ENCODE results near the gene SLX9. TPM values are rescaled to one million over a fixed set of nuclear protein-coding genes. Genes with fewer than 3 reads are reported as not detected.

SLX9 gene
- total and polyA plus RNA-seq, 7 experiments from 2014 or later = 13.2 to 46.4 (median 19.2) TPM

GRCh38 chr21:44977616-44978340, 37.9 kb downstream of the SLX9 start:
- ChIA-PET CTCF (interaction anchor here (1.2 kb wide), 1 partner anchor 151 kb away, joined by 3 read pairs; no protein-coding TSS in a partner anchor), POLR2A (no interaction called here)
- intact Hi-C loops (cut with micrococcal nuclease) = no loop called here
- no peaks in the 10 kb centered on the region for H3K9me3 Mint-ChIP-seq
- H3K27me3 Mint-ChIP-seq = no peaks in the 10 kb centered on the region
- ATAC-seq (no peak), DNase-seq (no peak)
- peaks cover 0 to 5% (median 0%) of the 10 kb centered on the region in 7 donors for H3K4me1 Mint-ChIP-seq
- no peak overlapping the region for H3K4me3 Mint-ChIP-seq
- Histone ChIP-seq H3K9me3 (ENCODE audit: control insufficient read depth in 2 of 3, low read length in 3 of 3) (no peaks in the 10 kb centered on the region), H3K36me3 (ENCODE audit: control insufficient read depth in 2 of 3, insufficient read depth in 3 of 3, low read length in 3 of 3) (peaks cover 0 to 43% (median 0%) of the 10 kb centered on the region in 3 experiments), H3K27ac (ENCODE audit: low read depth, low read length) (no peak overlapping the region), H3K27me3 (ENCODE audit: control insufficient read depth in 2 of 2, insufficient read depth in 2 of 2, low read length in 2 of 2) (no peaks in the 10 kb centered on the region), H3K4me1 (ENCODE audit: control insufficient read depth in 2 of 2, insufficient read depth in 2 of 2, low read length in 2 of 2) (no peaks in the 10 kb centered on the region), H3K4me3 (ENCODE audit: low read length) (no peak overlapping the region)
- H3K27ac Mint-ChIP-seq = no peak overlapping the region
- H3K36me3 Mint-ChIP-seq = peaks cover 0 to 8% (median 0%) of the 10 kb centered on the region in 5 donors

GRCh38 chr21:44979687-44980561, 40.1 kb downstream of the SLX9 start:
- Mint-ChIP-seq H3K9me3 (no peaks in the 10 kb centered on the region), H3K27me3 (no peaks in the 10 kb centered on the region), H3K36me3 (peaks cover 0 to 4% (median 0%) of the 10 kb centered on the region in 5 donors), H3K27ac (peak overlapping the region in 2 of 9 donors; percentile 25), H3K4me3 (no peak overlapping the region), H3K4me1 (no peaks in the 10 kb centered on the region)
- Histone ChIP-seq H3K36me3 (ENCODE audit: control insufficient read depth in 2 of 3, insufficient read depth in 3 of 3, low read length in 3 of 3) (peaks cover 0 to 32% (median 0%) of the 10 kb centered on the region in 3 experiments), H3K4me1 (ENCODE audit: control insufficient read depth in 2 of 2, insufficient read depth in 2 of 2, low read length in 2 of 2) (no peaks in the 10 kb centered on the region), H3K9me3 (ENCODE audit: control insufficient read depth in 2 of 3, low read length in 3 of 3) (no peaks in the 10 kb centered on the region), H3K27me3 (ENCODE audit: control insufficient read depth in 2 of 2, insufficient read depth in 2 of 2, low read length in 2 of 2) (no peaks in the 10 kb centered on the region), H3K27ac (ENCODE audit: low read depth, low read length) (no peak overlapping the region), H3K4me3 (ENCODE audit: low read length) (no peak overlapping the region)
- ChIA-PET POLR2A (no interaction called here), CTCF (interaction anchor here (0.5 kb wide), 1 partner anchor 25 kb away, joined by 5 read pairs; no protein-coding TSS in a partner anchor)
- ATAC-seq (peak; percentile 22), DNase-seq (no peak)
- intact Hi-C loops (cut with micrococcal nuclease) = no loop called here

DNA sequence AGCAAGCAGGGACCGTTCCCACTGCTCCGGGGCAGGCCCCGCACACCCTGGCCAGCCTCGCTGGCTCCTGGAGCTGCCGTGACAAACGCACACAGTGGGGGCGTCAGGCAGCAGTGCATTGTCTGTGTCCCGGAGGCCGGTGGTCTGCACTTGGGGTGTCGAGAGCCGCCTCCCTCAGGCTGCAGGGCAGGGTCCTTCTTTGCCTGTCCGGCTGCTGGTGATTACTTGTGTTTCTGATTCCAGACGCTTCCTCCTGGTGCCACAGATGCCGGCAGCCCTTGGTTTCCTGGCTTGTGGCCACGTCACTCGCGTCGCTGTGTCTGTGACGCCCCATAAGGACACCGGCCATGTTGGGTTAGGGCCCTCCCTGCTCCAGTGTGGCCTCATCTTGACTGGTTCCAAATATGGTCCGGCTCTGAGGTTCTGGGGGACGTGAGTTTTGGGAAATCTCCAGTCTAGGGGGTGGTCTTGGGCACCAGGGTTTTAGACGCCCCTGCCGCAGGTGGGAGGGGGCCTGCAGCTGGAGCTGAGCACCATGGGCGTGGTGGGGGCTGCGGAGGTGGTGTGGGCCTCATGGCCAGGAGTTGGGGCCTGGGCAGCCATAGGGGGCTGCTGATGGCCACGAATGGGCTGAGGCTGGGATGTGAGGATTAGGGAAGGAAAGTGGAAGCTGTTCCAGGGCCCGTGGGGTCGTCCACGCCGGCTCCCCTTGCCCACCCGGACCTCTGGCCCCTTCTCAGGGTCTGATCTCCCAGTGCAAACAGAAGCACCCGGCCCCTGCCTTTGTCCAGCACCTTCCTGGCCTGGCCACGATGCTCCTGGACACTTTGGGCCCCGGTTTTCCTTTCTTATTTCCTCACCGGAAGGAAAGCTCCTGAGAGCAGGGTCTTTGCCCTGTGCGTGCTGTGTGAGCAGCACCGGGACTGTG, 41.0 kb downstream of the SLX9 start:
- POLR2A ChIA-PET = no interaction called here
- no peak overlapping the region for H3K27ac Mint-ChIP-seq

DNA sequence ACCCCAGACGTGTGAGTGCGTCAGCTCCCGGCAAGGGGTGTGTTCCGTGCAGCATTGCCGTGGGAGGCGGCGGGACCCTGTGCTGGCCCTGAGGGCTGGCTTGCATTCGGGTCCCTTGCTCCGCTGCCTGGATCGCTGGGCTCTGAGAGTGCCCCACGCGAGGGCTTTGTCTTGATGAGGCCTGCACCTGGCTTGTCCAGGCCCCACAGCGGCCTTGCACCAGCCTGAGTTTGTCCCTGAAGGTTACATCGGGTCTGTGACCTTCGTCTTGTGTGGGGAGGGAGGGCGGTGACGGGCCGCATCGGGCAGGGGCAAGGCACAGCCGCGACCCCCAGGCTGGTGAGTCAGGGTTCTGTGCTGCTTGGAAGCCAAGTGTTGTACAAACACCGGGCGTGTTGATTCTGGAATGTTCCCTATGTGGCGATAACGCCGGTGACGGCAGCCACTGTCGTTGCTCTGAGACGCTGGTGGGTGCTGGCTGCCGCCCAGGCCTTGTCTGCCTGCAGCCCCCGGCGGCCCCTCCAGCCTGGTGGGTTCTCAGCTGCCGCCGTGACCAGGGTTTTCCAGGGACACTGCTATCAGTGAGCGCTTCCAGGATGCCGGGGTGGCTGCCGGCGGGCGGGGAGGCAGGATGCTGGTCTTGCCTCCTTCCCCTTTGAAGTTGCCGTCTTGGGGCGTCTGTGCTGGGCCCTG, 42.9 kb downstream of the SLX9 start:
- no peaks in the 10 kb centered on the region for H3K27me3 ChIP-seq (ENCODE audit: control insufficient read depth in 2 of 2, insufficient read depth in 2 of 2, low read length in 2 of 2)
- H3K27me3 Mint-ChIP-seq = no peaks in the 10 kb centered on the region
- peaks cover 0 to 4% (median 0%) of the 10 kb centered on the region in 3 experiments for H3K36me3 ChIP-seq (ENCODE audit: control insufficient read depth in 2 of 3, insufficient read depth in 3 of 3, low read length in 3 of 3)
- no peaks in the 10 kb centered on the region for H3K4me1 ChIP-seq (ENCODE audit: control insufficient read depth in 2 of 2, insufficient read depth in 2 of 2, low read length in 2 of 2)
- POLR2A ChIA-PET = no interaction called here
- no peak overlapping the region for H3K27ac ChIP-seq (ENCODE audit: low read depth, low read length)
- CTCF ChIA-PET = interaction anchor here (0.6 kb wide), 1 partner anchor 37 kb away, joined by 3 read pairs; no protein-coding TSS in a partner anchor
- ATAC-seq = no peak
- no peak overlapping the region for H3K4me3 Mint-ChIP-seq
- peak overlapping the region in 1 of 9 donors; percentile 19 for H3K27ac Mint-ChIP-seq
- no peak overlapping the region for H3K4me3 ChIP-seq (ENCODE audit: low read length)
- intact Hi-C loops (cut with micrococcal nuclease) = no loop called here
- DNase-seq = no peak
- H3K4me1 Mint-ChIP-seq = no peaks in the 10 kb centered on the region
- peaks cover 0 to 4% (median 0%) of the 10 kb centered on the region in 5 donors for H3K36me3 Mint-ChIP-seq
- H3K9me3 ChIP-seq (ENCODE audit: control insufficient read depth in 2 of 3, low read length in 3 of 3) = no peaks in the 10 kb centered on the region
- H3K9me3 Mint-ChIP-seq = no peaks in the 10 kb centered on the region

More for the DNA sequence above, 41.0 kb downstream of the SLX9 start:
- Histone ChIP-seq H3K27me3 (ENCODE audit: control insufficient read depth in 2 of 2, insufficient read depth in 2 of 2, low read length in 2 of 2) (no peaks in the 10 kb centered on the region), H3K4me3 (ENCODE audit: low read length) (no peak overlapping the region), H3K9me3 (ENCODE audit: control insufficient read depth in 2 of 3, low read length in 3 of 3) (no peaks in the 10 kb centered on the region), H3K27ac (ENCODE audit: low read depth, low read length) (no peak overlapping the region), H3K36me3 (ENCODE audit: control insufficient read depth in 2 of 3, insufficient read depth in 3 of 3, low read length in 3 of 3) (peaks cover 0 to 23% (median 0%) of the 10 kb centered on the region in 3 experiments), H3K4me1 (ENCODE audit: control insufficient read depth in 2 of 2, insufficient read depth in 2 of 2, low read length in 2 of 2) (no peaks in the 10 kb centered on the region)
- Mint-ChIP-seq H3K9me3 (no peaks in the 10 kb centered on the region), H3K27me3 (no peaks in the 10 kb centered on the region), H3K4me1 (no peaks in the 10 kb centered on the region), H3K36me3 (peaks cover 0 to 4% (median 0%) of the 10 kb centered on the region in 5 donors), H3K4me3 (no peak overlapping the region)
- CTCF ChIA-PET = interaction anchor here (0.5 kb wide), 1 partner anchor 26 kb away, joined by 5 read pairs; no protein-coding TSS in a partner anchor
- ATAC-seq (no peak), DNase-seq (no peak)
- intact Hi-C loops (cut with micrococcal nuclease) = no loop called here

- no peaks in the 10 kb centered on the region for H3K4me1 Mint-ChIP-seq
- CTCF ChIA-PET = no interaction called here
- ATAC-seq = no peak
- peaks cover 0 to 4% (median 0%) of the 10 kb centered on the region in 5 donors for H3K36me3 Mint-ChIP-seq
- Histone ChIP-seq H3K27ac (ENCODE audit: low read depth, low read length) (no peak overlapping the region), H3K4me1 (ENCODE audit: control insufficient read depth in 2 of 2, insufficient read depth in 2 of 2, low read length in 2 of 2) (no peaks in the 10 kb centered on the region), H3K4me3 (ENCODE audit: low read length) (no peak overlapping the region), H3K27me3 (ENCODE audit: control insufficient read depth in 2 of 2, insufficient read depth in 2 of 2, low read length in 2 of 2) (no peaks in the 10 kb centered on the region), H3K9me3 (ENCODE audit: control insufficient read depth in 2 of 3, low read length in 3 of 3) (no peaks in the 10 kb centered on the region), H3K36me3 (ENCODE audit: control insufficient read depth in 2 of 3, insufficient read depth in 3 of 3, low read length in 3 of 3) (no peaks in the 10 kb centered on the region)
- no peak overlapping the region for H3K4me3 Mint-ChIP-seq
- peak overlapping the region in 2 of 9 donors; percentile 8 to 52 for H3K27ac Mint-ChIP-seq
- DNase-seq = no peak
- intact Hi-C loops (cut with micrococcal nuclease) = no loop called here
- H3K27me3 Mint-ChIP-seq = no peaks in the 10 kb centered on the region
- H3K9me3 Mint-ChIP-seq = no peaks in the 10 kb centered on the region
- POLR2A ChIA-PET = no interaction called here
These were observed 43.8 kb downstream of the SLX9 start for GRCh38 chr21:44983421-44984206.
